Gastroesophageal sphincter (tissue), 4 donors: Measurements from ENCODE around the gene CD300H. TPM values are rescaled to one million over a fixed set of nuclear protein-coding genes. Genes with fewer than 3 reads are reported as not detected.

ENCODE experiments used
- ATAC-seq: fragments of 150-250 bp; one replicate; pipeline ENCODE4 v1.9.1; 2016; ENCODE audit warnings: mild to moderate bottlenecking, moderate library complexity
- H3K27ac ChIP-seq, 4 donors: fragments of 200-600 bp; sonication (generic) in 3 of 4; 1 replicate in 3 of 4; 2 replicates in 1 of 4; pipeline ENCODE4 v1.5.1; 2016 to 2019
- H3K27me3 ChIP-seq: fragments of 200-600 bp; sonication (generic); one replicate; pipeline ENCODE4 v1.5.1; 2019
- H3K36me3 ChIP-seq, 2 donors: fragments of 200-600 bp; sonication (generic); one replicate each; pipeline ENCODE4 v1.5.1; 2019; ENCODE audit warnings: control low read depth in 1 of 2
- H3K4me1 ChIP-seq, 3 donors: fragments of 200-600 bp; sonication (generic); 1 replicate in 2 of 3; 2 replicates in 1 of 3; pipeline ENCODE4 v1.5.1; 2016 to 2019; ENCODE audit warnings: control low read depth in 2 of 3
- H3K4me3 ChIP-seq, 2 donors: fragments of 200-600 bp; sonication (generic); one replicate each; pipeline ENCODE4 v1.5.1; 2019; ENCODE audit warnings: mild to moderate bottlenecking in 1 of 2, moderate library complexity in 1 of 2
- H3K9me3 ChIP-seq, 3 donors: fragments of 200-600 bp; sonication (generic); one replicate each; pipeline ENCODE4 v1.5.1; 2017 to 2019; ENCODE audit warnings: control low read depth in 2 of 3
- EP300 ChIP-seq: sonication (generic); formaldehyde crosslinking; IDR thresholded peaks from one replicate; pipeline ENCODE4 v1.6.1; 2017; ENCODE audit warnings: antibody characterized with exemption, mild to moderate bottlenecking
- POLR2A ChIP-seq, 2 donors: fragments of 450-650 bp; IDR thresholded peaks; one replicate each; pipeline ENCODE4 v1.6.1; 2017; ENCODE audit warnings: antibody characterized with exemption in 2 of 2, mild to moderate bottlenecking in 2 of 2, moderate library complexity in 1 of 2
- POLR2AphosphoS5 ChIP-seq: sonication (generic); formaldehyde crosslinking; IDR thresholded peaks from one replicate; pipeline ENCODE4 v1.6.1; 2017; ENCODE audit warnings: antibody characterized with exemption
- WGBS, 2 donors: methylation state at CpG; one replicate each; pipeline ENCODE4 v1.1.5; 2018; ENCODE audit warnings: low coverage in 1 of 2; 5-methylcytosine and 5-hydroxymethylcytosine counted together
- total RNA-seq, 4 donors: library from RNA; depleted of rRNA; stranded (reverse); fragments of >200 nt; gene quantifications; one replicate each; pipeline ENCODE4 v1.1.0, GENCODE V29; 2016
- TF ChIP-seq, protein P1 (sequence below), 4 experiments: fragments of 200-600 bp in 2 of 4; fragments of 450-650 bp in 2 of 4; sonication (generic) in 1 of 4; IDR thresholded peaks; one replicate each; pipeline ENCODE4 v1.5.1; 2017 to 2019; ENCODE audit warnings: antibody characterized with exemption in 4 of 4, mild to moderate bottlenecking in 2 of 4, moderate library complexity in 2 of 4

The CD300H gene
- total RNA-seq, 4 donors from 2014 or later = not detected

DNA sequence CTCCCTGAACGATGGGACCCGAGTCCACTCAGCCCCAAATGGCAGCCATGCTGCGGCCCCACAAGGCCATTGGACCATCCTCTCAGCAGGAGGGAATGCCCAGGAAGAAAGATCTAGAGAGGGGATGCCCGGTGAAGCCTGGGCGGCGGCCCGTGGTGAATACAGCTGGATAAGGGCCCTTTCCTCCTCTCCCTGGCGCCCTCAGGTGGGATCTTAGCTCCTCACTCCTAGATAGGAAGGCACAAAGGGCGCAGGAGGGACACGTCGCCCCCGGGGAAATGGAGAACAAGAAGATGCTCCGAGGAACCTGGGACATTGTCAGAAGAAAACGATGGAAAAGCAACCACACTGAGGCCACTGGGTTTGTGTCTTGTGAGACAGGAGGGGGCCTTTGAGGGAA lies 23.9 kb downstream of the CD300H start:
- no peak for ATAC-seq
- Histone ChIP-seq H3K36me3 (no peaks in the 10 kb centered on the region), H3K27me3 (peaks cover 12% of the 10 kb centered on the region), H3K4me3 (no peak overlapping the region), H3K9me3 (no peaks in the 10 kb centered on the region), H3K4me1 (no peaks in the 10 kb centered on the region), H3K27ac (no peak overlapping the region)
- TF ChIP-seq, protein P1, sequence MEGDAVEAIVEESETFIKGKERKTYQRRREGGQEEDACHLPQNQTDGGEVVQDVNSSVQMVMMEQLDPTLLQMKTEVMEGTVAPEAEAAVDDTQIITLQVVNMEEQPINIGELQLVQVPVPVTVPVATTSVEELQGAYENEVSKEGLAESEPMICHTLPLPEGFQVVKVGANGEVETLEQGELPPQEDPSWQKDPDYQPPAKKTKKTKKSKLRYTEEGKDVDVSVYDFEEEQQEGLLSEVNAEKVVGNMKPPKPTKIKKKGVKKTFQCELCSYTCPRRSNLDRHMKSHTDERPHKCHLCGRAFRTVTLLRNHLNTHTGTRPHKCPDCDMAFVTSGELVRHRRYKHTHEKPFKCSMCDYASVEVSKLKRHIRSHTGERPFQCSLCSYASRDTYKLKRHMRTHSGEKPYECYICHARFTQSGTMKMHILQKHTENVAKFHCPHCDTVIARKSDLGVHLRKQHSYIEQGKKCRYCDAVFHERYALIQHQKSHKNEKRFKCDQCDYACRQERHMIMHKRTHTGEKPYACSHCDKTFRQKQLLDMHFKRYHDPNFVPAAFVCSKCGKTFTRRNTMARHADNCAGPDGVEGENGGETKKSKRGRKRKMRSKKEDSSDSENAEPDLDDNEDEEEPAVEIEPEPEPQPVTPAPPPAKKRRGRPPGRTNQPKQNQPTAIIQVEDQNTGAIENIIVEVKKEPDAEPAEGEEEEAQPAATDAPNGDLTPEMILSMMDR (IDR thresholded peaks at IDR 0.05) = no peak
- TF ChIP-seq EP300 (no peak), POLR2AphosphoS5 (no peak), POLR2A (IDR thresholded peaks at IDR 0.05) (no peak)
- 73 to 85% methylated on average over 4 to 8 of the region's 14 CpGs for WGBS, 2 donors

DNA sequence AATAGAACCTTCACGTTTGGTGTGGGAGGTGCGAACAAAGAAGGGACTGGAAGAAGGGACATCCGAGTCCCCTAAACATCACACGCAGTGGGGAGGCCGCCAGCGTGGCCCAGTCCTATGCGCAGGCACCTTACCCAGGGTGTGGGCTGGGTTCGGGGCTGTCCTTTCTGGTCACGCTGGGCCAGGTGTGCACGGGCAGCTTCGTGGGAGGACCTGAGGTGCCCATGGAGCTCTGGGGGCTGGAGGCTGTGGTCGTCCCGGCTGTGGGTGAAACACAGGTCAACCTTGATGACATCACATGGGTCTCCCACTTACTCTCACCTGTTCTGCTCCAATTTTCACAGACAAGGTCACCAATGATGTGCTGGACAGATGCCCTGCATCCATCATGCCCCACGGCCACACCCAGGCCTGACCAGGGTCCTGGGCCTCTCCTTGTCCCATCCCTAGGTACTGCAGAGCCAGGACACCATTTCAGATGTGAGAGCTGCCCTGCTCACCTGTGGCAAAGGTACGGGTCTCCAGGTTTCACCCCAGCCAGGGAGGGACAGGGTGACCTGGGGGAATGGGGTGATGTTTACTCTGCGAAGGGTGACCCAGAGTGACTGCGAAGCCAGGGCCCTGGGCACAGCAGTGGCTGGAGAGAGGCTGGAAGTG lies 24.5 kb downstream of the CD300H start:
- Histone ChIP-seq H3K27me3 (peaks cover 10% of the 10 kb centered on the region), H3K4me1 (no peaks in the 10 kb centered on the region), H3K27ac (no peak overlapping the region), H3K4me3 (no peak overlapping the region), H3K9me3 (no peaks in the 10 kb centered on the region), H3K36me3 (no peaks in the 10 kb centered on the region)
- 68% methylated on average over 5 of the region's 17 CpGs; no CpG with 5 or more reads in 1 of the 2 donors for WGBS, 2 donors
- no peak for ATAC-seq
- TF ChIP-seq POLR2AphosphoS5 = no peak
- TF ChIP-seq POLR2A (IDR thresholded peaks at IDR 0.05) = no peak
- no peak for TF ChIP-seq EP300
- TF ChIP-seq, protein P1 (IDR thresholded peaks at IDR 0.05) = no peak

DNA sequence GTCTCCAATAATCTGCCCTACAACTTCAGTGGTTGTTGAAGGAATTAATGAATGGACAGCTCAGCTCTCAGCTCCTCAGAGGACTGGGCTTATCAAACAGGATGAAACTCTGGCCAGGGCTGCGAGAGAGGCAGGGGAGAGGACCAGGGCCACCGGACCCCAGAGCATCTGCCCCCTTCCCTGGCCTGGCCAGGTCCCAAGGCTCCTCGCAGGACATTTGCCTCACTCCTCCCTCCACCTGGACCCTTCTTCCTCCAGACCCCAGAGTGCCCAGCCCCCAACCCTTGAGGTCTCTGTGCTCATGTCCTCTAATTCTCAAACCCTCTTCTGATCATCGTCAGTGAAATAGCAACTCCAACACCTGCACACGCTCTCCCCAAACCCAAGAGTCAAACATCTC lies 25.1 kb downstream of the CD300H start:
- Histone ChIP-seq H3K4me3 (no peak overlapping the region), H3K27me3 (peaks cover 10% of the 10 kb centered on the region), H3K9me3 (no peaks in the 10 kb centered on the region), H3K27ac (no peak overlapping the region), H3K36me3 (no peaks in the 10 kb centered on the region), H3K4me1 (no peaks in the 10 kb centered on the region)
- ATAC-seq = no peak
- 89 to 90% methylated on average over 2 to 4 of the region's 5 CpGs for WGBS, 2 donors
- TF ChIP-seq POLR2A (IDR thresholded peaks at IDR 0.05) (no peak), POLR2AphosphoS5 (no peak), EP300 (no peak)
- TF ChIP-seq, protein P1 (IDR thresholded peaks at IDR 0.05) = no peak

DNA sequence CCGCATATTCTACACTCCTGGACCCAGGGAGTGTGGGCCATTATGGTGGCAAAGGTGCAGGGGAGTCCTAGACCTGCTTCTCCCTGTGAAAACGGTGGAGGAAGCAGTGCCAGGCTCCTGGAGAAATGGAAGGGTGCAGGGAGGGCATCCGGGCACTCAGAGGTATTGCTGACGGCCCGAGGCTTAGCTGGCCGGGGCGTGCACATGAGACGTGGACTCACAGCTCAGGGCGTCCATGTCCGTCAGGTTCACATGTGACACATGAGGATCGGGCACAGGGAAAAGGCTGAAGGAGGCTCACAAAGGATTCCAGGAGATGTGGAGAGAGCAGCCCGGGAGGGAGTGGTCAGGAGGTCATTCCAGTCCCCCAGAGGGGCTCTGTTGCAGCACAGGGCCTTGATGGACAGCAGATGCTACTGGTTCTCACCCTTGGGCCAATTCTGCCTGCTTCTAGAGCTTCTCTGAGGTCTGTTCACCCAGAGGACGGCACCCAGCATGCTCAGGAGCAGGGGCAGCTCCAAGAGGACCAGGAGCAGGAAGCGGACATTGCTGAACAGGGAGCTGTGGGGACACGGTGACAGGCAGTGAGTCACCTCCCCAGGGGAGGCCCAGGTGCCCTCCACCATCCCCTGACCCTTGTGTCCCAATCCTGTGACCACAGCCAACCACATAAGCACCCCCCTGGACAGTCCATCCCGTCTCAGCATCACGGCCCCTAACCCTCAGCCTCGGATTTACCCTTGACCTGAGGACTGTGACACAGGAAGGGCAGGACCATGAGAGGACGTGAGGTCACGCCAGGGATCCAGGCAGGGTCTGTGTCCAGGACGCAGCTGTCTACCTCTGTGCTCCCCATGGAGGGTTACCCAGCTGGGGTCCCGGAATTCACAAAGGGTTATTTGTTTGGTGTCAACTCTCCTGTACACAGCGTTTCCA lies 25.9 kb downstream of the CD300H start:
- H3K4me3 ChIP-seq = no peak overlapping the region
- H3K36me3 ChIP-seq = no peaks in the 10 kb centered on the region
- no peak overlapping the region for H3K27ac ChIP-seq
- H3K9me3 ChIP-seq = no peaks in the 10 kb centered on the region
- 75% methylated on average over 1 to 7 of the region's 23 CpGs for WGBS, 2 donors
- TF ChIP-seq, protein P1 (IDR thresholded peaks at IDR 0.05) = no peak
- TF ChIP-seq POLR2A (IDR thresholded peaks at IDR 0.05) (no peak), POLR2AphosphoS5 (no peak), EP300 (no peak)
- no peaks in the 10 kb centered on the region for H3K4me1 ChIP-seq
- peaks cover 10% of the 10 kb centered on the region for H3K27me3 ChIP-seq
- no peak for ATAC-seq
